Fibroblast of lung (primary cell): ENCODE data around the gene OTUD4. TPM values are rescaled to one million over a fixed set of nuclear protein-coding genes. Genes with fewer than 3 reads are reported as not detected.

Source experiments
- DNase-seq, 2 donors: peaks; one replicate each; pipeline versions ENCODE4 v3.0.0 to v3.0.0-alpha.2; 2010; ENCODE audit warnings: low read depth in 2 of 2
- H2AFZ ChIP-seq: 2 replicates; pipeline ENCODE4 v1.5.1; 2012; ENCODE audit warnings: low read length, control low read depth, inconsistent platforms
- H3K27ac ChIP-seq: 2 replicates; pipeline ENCODE4 v1.5.1; 2011; ENCODE audit warnings: low read length, control low read depth; ENCODE audit not compliant: insufficient read depth
- H3K27me3 ChIP-seq: 2 replicates; pipeline ENCODE4 v1.5.1; 2011; ENCODE audit warnings: mild to moderate bottlenecking, low read length; ENCODE audit not compliant: control insufficient read depth, insufficient read depth
- H3K36me3 ChIP-seq: 2 replicates; pipeline ENCODE4 v1.5.1; 2011; ENCODE audit warnings: low read length; ENCODE audit not compliant: control insufficient read depth, insufficient read depth
- H3K4me1 ChIP-seq: 2 replicates; pipeline ENCODE4 v1.5.1; 2011; ENCODE audit warnings: low read length; ENCODE audit not compliant: control insufficient read depth, insufficient read depth; ENCODE audit errors: extremely low read depth
- H3K4me2 ChIP-seq: 2 replicates; pipeline ENCODE4 v1.5.1; 2011; ENCODE audit warnings: low read length, control low read depth; ENCODE audit not compliant: insufficient read depth; ENCODE audit errors: extremely low read depth
- H3K4me3 ChIP-seq, 4 experiments: fragments of 200-600 bp in 1 of 4; sonication (generic) in 1 of 4; replicated peaks in 1 of 4; 2 replicates each; pipeline ENCODE4 v1.5.1; 2011 to 2016; ENCODE audit warnings: low read length in 4 of 4, low read depth in 3 of 4, mild to moderate bottlenecking in 3 of 4, control low read depth in 2 of 4, inconsistent platforms in 1 of 4, mixed read lengths in 1 of 4; ENCODE audit not compliant: insufficient read depth in 1 of 4; ENCODE audit errors: control extremely low read depth in 1 of 4
- H3K79me2 ChIP-seq: 2 replicates; pipeline ENCODE4 v1.5.1; 2012; ENCODE audit warnings: mild to moderate bottlenecking, low read length, inconsistent platforms; ENCODE audit not compliant: control insufficient read depth, insufficient read depth
- H3K9ac ChIP-seq: 2 replicates; pipeline ENCODE4 v1.5.1; 2011; ENCODE audit warnings: mild to moderate bottlenecking, low read length, control low read depth; ENCODE audit not compliant: insufficient read depth
- H3K9me3 ChIP-seq: 2 replicates; pipeline ENCODE4 v1.5.1; 2012; ENCODE audit warnings: low read depth, low read length; ENCODE audit not compliant: control insufficient read depth, insufficient read depth
- H4K20me1 ChIP-seq: 2 replicates; pipeline ENCODE4 v1.5.1; 2011; ENCODE audit warnings: low read length; ENCODE audit not compliant: control insufficient read depth, insufficient read depth; ENCODE audit errors: extremely low read depth
- EZH2 ChIP-seq: IDR thresholded peaks from 2 replicates; pipeline ENCODE4 v1.5.1; 2012; ENCODE audit warnings: low read length, control low read depth, mild to moderate bottlenecking; ENCODE audit errors: missing control alignments
- polyA plus RNA-seq, 2 donors: library from polyadenylated mRNA; depleted of rRNA in 1 of 2; stranded (reverse) in 1 of 2; unstranded in 1 of 2; fragments of >200 nt; gene quantifications; 2 replicates each; pipeline ENCODE4 v1.2.1, GENCODE V29; 2011 to 2012; ENCODE audit warnings: missing spikeins in 1 of 2
- total RNA-seq: library from RNA; depleted of rRNA; stranded (reverse); fragments of >200 nt; gene quantifications from 2 replicates; pipeline ENCODE4 v1.2.1, GENCODE V29; 2014
- TF ChIP-seq, protein P1 (sequence below), 2 donors: IDR thresholded peaks in 1 of 2; conservative IDR thresholded peaks in 1 of 2; 1 replicate in 1 of 2; 2 replicates in 1 of 2; pipeline ENCODE4 v1.5.1; 2011 to 2012; ENCODE audit warnings: low read length in 2 of 2, control low read depth in 1 of 2, inconsistent platforms in 1 of 2, low read depth in 1 of 2, mild to moderate bottlenecking in 1 of 2

Gene OTUD4
- total and polyA plus RNA-seq, 2 donors (not counting 1 experiment from before 2014, with no cell fraction given), result 21.3 to 25.7 TPM

DNA sequence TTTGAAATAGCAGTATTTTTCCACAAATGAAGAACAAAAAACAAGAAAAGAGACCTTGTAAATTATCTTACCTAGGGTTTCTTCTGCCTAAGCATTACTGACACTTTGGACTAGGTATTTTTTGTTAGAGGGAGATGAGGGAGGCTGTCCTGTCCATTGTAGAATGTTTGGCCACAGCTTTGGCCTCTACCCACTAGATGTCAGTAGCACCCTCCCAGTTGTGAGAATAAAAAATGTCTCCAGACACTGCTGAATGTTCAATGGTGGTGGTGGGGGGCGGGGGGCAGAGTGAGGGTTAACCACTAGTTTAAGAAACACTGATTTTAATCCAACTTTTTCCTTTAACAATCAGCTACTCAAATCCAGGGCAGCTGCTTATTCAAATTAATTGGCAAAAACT is 25.8 kb downstream of the OTUD4 start:
- no peak overlapping the region for H3K9ac ChIP-seq
- DNase-seq, result peak; percentile 34 to 39
- no peak for TF ChIP-seq EZH2
- TF ChIP-seq, protein P1, sequence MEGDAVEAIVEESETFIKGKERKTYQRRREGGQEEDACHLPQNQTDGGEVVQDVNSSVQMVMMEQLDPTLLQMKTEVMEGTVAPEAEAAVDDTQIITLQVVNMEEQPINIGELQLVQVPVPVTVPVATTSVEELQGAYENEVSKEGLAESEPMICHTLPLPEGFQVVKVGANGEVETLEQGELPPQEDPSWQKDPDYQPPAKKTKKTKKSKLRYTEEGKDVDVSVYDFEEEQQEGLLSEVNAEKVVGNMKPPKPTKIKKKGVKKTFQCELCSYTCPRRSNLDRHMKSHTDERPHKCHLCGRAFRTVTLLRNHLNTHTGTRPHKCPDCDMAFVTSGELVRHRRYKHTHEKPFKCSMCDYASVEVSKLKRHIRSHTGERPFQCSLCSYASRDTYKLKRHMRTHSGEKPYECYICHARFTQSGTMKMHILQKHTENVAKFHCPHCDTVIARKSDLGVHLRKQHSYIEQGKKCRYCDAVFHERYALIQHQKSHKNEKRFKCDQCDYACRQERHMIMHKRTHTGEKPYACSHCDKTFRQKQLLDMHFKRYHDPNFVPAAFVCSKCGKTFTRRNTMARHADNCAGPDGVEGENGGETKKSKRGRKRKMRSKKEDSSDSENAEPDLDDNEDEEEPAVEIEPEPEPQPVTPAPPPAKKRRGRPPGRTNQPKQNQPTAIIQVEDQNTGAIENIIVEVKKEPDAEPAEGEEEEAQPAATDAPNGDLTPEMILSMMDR (conservative IDR thresholded peaks at IDR 0.05 in 1 of 2, IDR thresholded peaks at IDR 0.05 in 1 of 2; ENCODE audit: low read depth in 1 of 2, low read length in 2 of 2), result peak; percentile 55 to 64

DNA sequence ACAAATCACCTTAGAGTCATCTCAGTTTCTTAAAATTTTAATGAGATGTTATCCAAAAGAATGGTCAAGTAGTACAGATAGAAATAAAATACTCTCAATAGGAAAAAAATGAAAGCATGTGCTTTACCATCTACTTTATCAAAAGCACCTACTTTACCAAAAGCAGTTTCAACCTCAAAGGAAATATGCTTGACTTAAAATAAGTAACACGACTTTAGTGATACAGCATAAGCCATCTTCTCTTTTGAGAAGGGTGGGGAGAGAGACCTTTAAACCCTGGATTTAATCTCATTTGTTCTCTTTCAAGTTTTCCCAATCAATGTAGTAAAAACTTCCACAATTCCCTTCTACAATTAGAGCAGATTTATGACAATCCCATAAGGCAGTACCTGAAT is 26.5 kb downstream of the OTUD4 start:
- H3K27me3 ChIP-seq, result no peaks in the 10 kb centered on the region
- H3K27ac ChIP-seq, result no peak overlapping the region
- TF ChIP-seq, protein P1 (conservative IDR thresholded peaks at IDR 0.05 in 1 of 2, IDR thresholded peaks at IDR 0.05 in 1 of 2; ENCODE audit: low read depth in 1 of 2, low read length in 2 of 2), result no peak
- peaks cover 5% of the 10 kb centered on the region for H3K36me3 ChIP-seq
- H3K79me2 ChIP-seq, result no peaks in the 10 kb centered on the region
- no peaks in the 10 kb centered on the region for H3K4me1 ChIP-seq
- no peak overlapping the region for H3K4me2 ChIP-seq
- DNase-seq, result no peak
- H2AFZ ChIP-seq, result no peak overlapping the region
- H3K4me3 ChIP-seq, result no peak overlapping the region
- no peak overlapping the region for H3K9ac ChIP-seq
- no peaks in the 10 kb centered on the region for H4K20me1 ChIP-seq
- no peaks in the 10 kb centered on the region for H3K9me3 ChIP-seq

More for the DNA sequence above, 25.8 kb downstream of the OTUD4 start:
- Histone ChIP-seq H4K20me1 (no peaks in the 10 kb centered on the region), H3K4me3 (no peak overlapping the region), H3K79me2 (no peaks in the 10 kb centered on the region), H2AFZ (no peak overlapping the region), H3K9me3 (no peaks in the 10 kb centered on the region), H3K4me2 (no peak overlapping the region), H3K36me3 (peaks cover 3% of the 10 kb centered on the region), H3K27me3 (no peaks in the 10 kb centered on the region), H3K4me1 (no peaks in the 10 kb centered on the region), H3K27ac (no peak overlapping the region)

DNA sequence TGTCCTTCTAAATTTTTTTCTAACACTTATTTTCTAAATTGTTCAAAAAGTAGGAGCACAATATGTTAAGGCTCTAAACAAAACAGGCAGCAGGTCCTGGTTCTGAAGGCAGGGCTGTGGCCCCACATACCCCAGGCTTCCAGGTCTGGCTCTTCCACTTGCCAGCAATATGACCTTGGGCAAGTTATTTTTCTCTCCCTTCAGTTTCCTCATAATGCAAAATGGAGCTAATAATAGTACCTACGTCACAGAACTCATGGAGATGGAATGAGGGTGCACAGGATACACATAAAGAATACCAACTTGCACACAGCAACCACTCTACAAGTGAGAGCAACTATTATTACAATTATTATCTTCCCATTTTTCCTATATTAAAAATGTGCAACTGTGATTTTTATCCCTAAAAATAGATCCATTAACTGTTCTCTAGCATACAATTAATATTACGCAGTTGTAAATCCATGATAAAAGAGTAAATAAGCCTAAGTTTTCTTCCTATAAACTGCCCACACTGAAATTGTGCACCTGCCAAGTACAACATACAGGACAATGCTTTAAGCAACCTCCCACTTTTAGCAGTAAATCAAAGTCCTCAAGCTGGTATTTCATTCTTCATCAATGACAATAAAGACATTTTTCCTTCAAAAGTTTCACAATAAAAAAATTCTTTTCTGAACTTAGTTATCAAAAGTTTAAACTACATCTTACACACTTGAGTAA is 27.0 kb downstream of the OTUD4 start:
- H3K27me3 ChIP-seq, result no peaks in the 10 kb centered on the region
- no peak overlapping the region for H2AFZ ChIP-seq
- no peak for DNase-seq
- no peaks in the 10 kb centered on the region for H3K4me1 ChIP-seq
- H3K27ac ChIP-seq, result no peak overlapping the region
- no peak overlapping the region for H3K9ac ChIP-seq
- TF ChIP-seq EZH2, result no peak
- TF ChIP-seq, protein P1 (conservative IDR thresholded peaks at IDR 0.05 in 1 of 2, IDR thresholded peaks at IDR 0.05 in 1 of 2; ENCODE audit: low read depth in 1 of 2, low read length in 2 of 2), result no peak
- no peak overlapping the region for H3K4me2 ChIP-seq
- H3K36me3 ChIP-seq, result peaks cover 5% of the 10 kb centered on the region
- no peaks in the 10 kb centered on the region for H3K79me2 ChIP-seq
- no peaks in the 10 kb centered on the region for H4K20me1 ChIP-seq
- H3K9me3 ChIP-seq, result no peaks in the 10 kb centered on the region
- no peak overlapping the region for H3K4me3 ChIP-seq
